GM21786 (cell line): ENCODE data around the gene ZRANB3.
"Not testable (repeated sequence)": the region's sequence is repeated elsewhere in the genome, so short reads cannot be mapped to it uniquely, and the experiment has no call there.

Source experiments
- ATAC-seq: cut with Tn5 transposase; IDR thresholded peaks from one replicate; pipeline ENCODE4 v1.9.1; 2021; ENCODE audit not compliant: unreplicated experiment

ZRANB3 gene

GRCh38 chr2:135140606-135141005 is 390.4 kb downstream of the ZRANB3 start:
- no peak for ATAC-seq

- ATAC-seq = no peak
Observed at GRCh38 chr2:135132314-135132713, 398.7 kb downstream of the ZRANB3 start.

GRCh38 chr2:135130751-135131150 is 400.3 kb downstream of the ZRANB3 start:
- ATAC-seq = no peak

- no peak for ATAC-seq
Observed at GRCh38 chr2:135125940-135126339, 405.1 kb downstream of the ZRANB3 start.

GRCh38 chr2:135124924-135125886 is 405.8 kb downstream of the ZRANB3 start:
- ATAC-seq = no peak

GRCh38 chr2:135121658-135122039 is 409.4 kb downstream of the ZRANB3 start:
- ATAC-seq = not testable (repeated sequence)

GRCh38 chr2:135121016-135121657 is 409.9 kb downstream of the ZRANB3 start:
- ATAC-seq = no peak

- ATAC-seq = no peak
Observed at GRCh38 chr2:135119582-135119981, 411.4 kb downstream of the ZRANB3 start.

GRCh38 chr2:135113322-135113721 is 417.7 kb downstream of the ZRANB3 start:
- no peak for ATAC-seq

GRCh38 chr2:135105513-135106316 is 425.3 kb downstream of the ZRANB3 start:
- not testable (repeated sequence) for ATAC-seq

- ATAC-seq = no peak
Observed at GRCh38 chr2:135103843-135104242, 427.2 kb downstream of the ZRANB3 start.

- ATAC-seq = no peak
Observed at GRCh38 chr2:135099802-135100483, 431.1 kb downstream of the ZRANB3 start.

- ATAC-seq = no peak
Observed at GRCh38 chr2:135097532-135098231, 433.3 kb downstream of the ZRANB3 start.

GRCh38 chr2:135096665-135097446 is 434.2 kb downstream of the ZRANB3 start:
- no peak for ATAC-seq

GRCh38 chr2:135095591-135095990 is 435.4 kb downstream of the ZRANB3 start:
- ATAC-seq = no peak

- no peak for ATAC-seq
Observed at GRCh38 chr2:135094508-135094907, 436.5 kb downstream of the ZRANB3 start.

- no peak for ATAC-seq
Observed at GRCh38 chr2:135093670-135094330, 437.2 kb downstream of the ZRANB3 start.

GRCh38 chr2:135093193-135093592 is 437.8 kb downstream of the ZRANB3 start:
- no peak for ATAC-seq

- no peak for ATAC-seq
Observed at GRCh38 chr2:135091681-135092080, 439.3 kb downstream of the ZRANB3 start.
